Measurements from ENCODE around the gene E2F6.

The E2F6 gene

GRCh38 chr2:11414372-11415124 is 51.4 kb downstream of the E2F6 start (continued):
- no peak for TF ChIP-seq ZNF148 (tag by site-specific recombination; IDR thresholded peaks at IDR 0.05; ENCODE audit: borderline replicate concordance)
- TF ChIP-seq, protein P1, sequence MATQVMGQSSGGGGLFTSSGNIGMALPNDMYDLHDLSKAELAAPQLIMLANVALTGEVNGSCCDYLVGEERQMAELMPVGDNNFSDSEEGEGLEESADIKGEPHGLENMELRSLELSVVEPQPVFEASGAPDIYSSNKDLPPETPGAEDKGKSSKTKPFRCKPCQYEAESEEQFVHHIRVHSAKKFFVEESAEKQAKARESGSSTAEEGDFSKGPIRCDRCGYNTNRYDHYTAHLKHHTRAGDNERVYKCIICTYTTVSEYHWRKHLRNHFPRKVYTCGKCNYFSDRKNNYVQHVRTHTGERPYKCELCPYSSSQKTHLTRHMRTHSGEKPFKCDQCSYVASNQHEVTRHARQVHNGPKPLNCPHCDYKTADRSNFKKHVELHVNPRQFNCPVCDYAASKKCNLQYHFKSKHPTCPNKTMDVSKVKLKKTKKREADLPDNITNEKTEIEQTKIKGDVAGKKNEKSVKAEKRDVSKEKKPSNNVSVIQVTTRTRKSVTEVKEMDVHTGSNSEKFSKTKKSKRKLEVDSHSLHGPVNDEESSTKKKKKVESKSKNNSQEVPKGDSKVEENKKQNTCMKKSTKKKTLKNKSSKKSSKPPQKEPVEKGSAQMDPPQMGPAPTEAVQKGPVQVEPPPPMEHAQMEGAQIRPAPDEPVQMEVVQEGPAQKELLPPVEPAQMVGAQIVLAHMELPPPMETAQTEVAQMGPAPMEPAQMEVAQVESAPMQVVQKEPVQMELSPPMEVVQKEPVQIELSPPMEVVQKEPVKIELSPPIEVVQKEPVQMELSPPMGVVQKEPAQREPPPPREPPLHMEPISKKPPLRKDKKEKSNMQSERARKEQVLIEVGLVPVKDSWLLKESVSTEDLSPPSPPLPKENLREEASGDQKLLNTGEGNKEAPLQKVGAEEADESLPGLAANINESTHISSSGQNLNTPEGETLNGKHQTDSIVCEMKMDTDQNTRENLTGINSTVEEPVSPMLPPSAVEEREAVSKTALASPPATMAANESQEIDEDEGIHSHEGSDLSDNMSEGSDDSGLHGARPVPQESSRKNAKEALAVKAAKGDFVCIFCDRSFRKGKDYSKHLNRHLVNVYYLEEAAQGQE (tag by site-specific recombination; IDR thresholded peaks at IDR 0.05), result no peak

GRCh38 chr2:11412449-11412810 is 53.5 kb downstream of the E2F6 start:
- Histone ChIP-seq H3K36me3 (ENCODE audit: control insufficient read depth in 2 of 2, insufficient read depth in 1 of 2, low read length in 2 of 2) (no peaks in the 10 kb centered on the region), H3K9me3 (ENCODE audit: control insufficient read depth, insufficient read depth, low read depth, low read length) (no peaks in the 10 kb centered on the region), H3K27ac (ENCODE audit: extremely low read depth, low read depth, low read length) (no peak overlapping the region), H3K4me3 (ENCODE audit: low read depth, low read length) (no peak overlapping the region), H3K4me1 (ENCODE audit: control insufficient read depth, insufficient read depth, low read length) (no peaks in the 10 kb centered on the region)
- ChIA-PET CTCF (interaction anchor here (0.5 to 7.9 kb wide), 17 partner anchors 9 to 561 kb away, joined by 3 to 97 read pairs (median 5); a partner anchor contains a TSS), POLR2A (no interaction called here)
- TF ChIP-seq, protein P1 (tag by site-specific recombination; IDR thresholded peaks at IDR 0.05), result no peak
- TF ChIP-seq ZEB2 (tag by site-specific recombination; IDR thresholded peaks at IDR 0.05) (no peak), GLI4 (tag by site-specific recombination; IDR thresholded peaks at IDR 0.05) (no peak), ZBTB17 (tag by site-specific recombination; IDR thresholded peaks at IDR 0.05) (no peak), ZNF571 (tag by site-specific recombination; IDR thresholded peaks at IDR 0.05) (no peak), ZNF146 (tag by site-specific recombination; IDR thresholded peaks at IDR 0.05) (no peak), ZNF549 (tag by site-specific recombination; IDR thresholded peaks at IDR 0.05) (no peak), ZBTB10 (tag by site-specific recombination; IDR thresholded peaks at IDR 0.05) (no peak), ZNF530 (tag by site-specific recombination; IDR thresholded peaks at IDR 0.05; ENCODE audit: low read depth) (no peak), ZFHX2 (tag by site-specific recombination; conservative IDR thresholded peaks at IDR 0.05) (no peak), ZNF529 (tag by site-specific recombination; IDR thresholded peaks at IDR 0.05; ENCODE audit: insufficient replicate concordance) (no peak), ZNF239 (tag by site-specific recombination; IDR thresholded peaks at IDR 0.05) (no peak), ZNF394 (tag by site-specific recombination; IDR thresholded peaks at IDR 0.05; ENCODE audit: borderline replicate concordance) (no peak), ZNF433 (tag by site-specific recombination; IDR thresholded peaks at IDR 0.05; ENCODE audit: low read depth) (no peak)
- TF ChIP-seq, protein P2, sequence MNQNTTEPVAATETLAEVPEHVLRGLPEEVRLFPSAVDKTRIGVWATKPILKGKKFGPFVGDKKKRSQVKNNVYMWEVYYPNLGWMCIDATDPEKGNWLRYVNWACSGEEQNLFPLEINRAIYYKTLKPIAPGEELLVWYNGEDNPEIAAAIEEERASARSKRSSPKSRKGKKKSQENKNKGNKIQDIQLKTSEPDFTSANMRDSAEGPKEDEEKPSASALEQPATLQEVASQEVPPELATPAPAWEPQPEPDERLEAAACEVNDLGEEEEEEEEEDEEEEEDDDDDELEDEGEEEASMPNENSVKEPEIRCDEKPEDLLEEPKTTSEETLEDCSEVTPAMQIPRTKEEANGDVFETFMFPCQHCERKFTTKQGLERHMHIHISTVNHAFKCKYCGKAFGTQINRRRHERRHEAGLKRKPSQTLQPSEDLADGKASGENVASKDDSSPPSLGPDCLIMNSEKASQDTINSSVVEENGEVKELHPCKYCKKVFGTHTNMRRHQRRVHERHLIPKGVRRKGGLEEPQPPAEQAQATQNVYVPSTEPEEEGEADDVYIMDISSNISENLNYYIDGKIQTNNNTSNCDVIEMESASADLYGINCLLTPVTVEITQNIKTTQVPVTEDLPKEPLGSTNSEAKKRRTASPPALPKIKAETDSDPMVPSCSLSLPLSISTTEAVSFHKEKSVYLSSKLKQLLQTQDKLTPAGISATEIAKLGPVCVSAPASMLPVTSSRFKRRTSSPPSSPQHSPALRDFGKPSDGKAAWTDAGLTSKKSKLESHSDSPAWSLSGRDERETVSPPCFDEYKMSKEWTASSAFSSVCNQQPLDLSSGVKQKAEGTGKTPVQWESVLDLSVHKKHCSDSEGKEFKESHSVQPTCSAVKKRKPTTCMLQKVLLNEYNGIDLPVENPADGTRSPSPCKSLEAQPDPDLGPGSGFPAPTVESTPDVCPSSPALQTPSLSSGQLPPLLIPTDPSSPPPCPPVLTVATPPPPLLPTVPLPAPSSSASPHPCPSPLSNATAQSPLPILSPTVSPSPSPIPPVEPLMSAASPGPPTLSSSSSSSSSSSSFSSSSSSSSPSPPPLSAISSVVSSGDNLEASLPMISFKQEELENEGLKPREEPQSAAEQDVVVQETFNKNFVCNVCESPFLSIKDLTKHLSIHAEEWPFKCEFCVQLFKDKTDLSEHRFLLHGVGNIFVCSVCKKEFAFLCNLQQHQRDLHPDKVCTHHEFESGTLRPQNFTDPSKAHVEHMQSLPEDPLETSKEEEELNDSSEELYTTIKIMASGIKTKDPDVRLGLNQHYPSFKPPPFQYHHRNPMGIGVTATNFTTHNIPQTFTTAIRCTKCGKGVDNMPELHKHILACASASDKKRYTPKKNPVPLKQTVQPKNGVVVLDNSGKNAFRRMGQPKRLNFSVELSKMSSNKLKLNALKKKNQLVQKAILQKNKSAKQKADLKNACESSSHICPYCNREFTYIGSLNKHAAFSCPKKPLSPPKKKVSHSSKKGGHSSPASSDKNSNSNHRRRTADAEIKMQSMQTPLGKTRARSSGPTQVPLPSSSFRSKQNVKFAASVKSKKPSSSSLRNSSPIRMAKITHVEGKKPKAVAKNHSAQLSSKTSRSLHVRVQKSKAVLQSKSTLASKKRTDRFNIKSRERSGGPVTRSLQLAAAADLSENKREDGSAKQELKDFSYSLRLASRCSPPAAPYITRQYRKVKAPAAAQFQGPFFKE (tag by site-specific recombination; IDR thresholded peaks at IDR 0.05; ENCODE audit: borderline replicate concordance), result no peak

All from HEK293 (cell line).